ENCODE data around the gene KLHDC3.

GRCh38 chr6:43029120-43029519 lies 15.1 kb downstream of the KLHDC3 start:
- no peak for TF ChIP-seq CHD1 (IDR thresholded peaks at IDR 0.05; ENCODE audit: low read depth, low read length)
- TF ChIP-seq TAF1 (IDR thresholded peaks at IDR 0.05; ENCODE audit: low read depth, low read length) = no peak
- no peak for TF ChIP-seq USF2 (IDR thresholded peaks at IDR 0.05; ENCODE audit: low read length)

Measured in H1 (cell line).